K562 (cell line): ENCODE measurements around the gene SAMD9. TPM values are rescaled to one million over a fixed set of nuclear protein-coding genes. Genes with fewer than 3 reads are reported as not detected.

Source experiments
- ATAC-seq: fragments of 200-7000 bp; cut with Tn5 transposase; 3 replicates; pipeline ENCODE4 v1.9.1; 2020; ENCODE audit warnings: moderate library complexity
- BruUV-seq: library from RNA; stranded (reverse); fragments of 400-500 nt; replicated peaks from 2 replicates; lab custom pipeline; 2021; lab: Mats Ljungman, UMichigan
- CTCF ChIA-PET: fragments of 300-600 bp; formaldehyde crosslinking; extraction: SDS; loops from one replicate; lab custom pipeline; 2021; ENCODE audit warnings: low intra/inter-chr PET ratio; lab: Yijun Ruan, JAX
- POLR2A ChIA-PET: fragments of 300-600, 350-650 bp; sonication (Branson Sonifier 250); formaldehyde crosslinking; extraction: SDS; loops from one replicate; lab custom pipeline; 2021; ENCODE audit warnings: antibody characterized with exemption, inconsistent platforms; lab: Yijun Ruan, JAX
- DNase-seq, 4 experiments: peaks; one replicate each; pipeline versions ENCODE4 v3.0.0 to v3.0.0-alpha.2; 2011 to 2018; ENCODE audit warnings: low spot score in 3 of 4, mixed read lengths in 3 of 4; ENCODE audit errors: extremely low read depth in 1 of 4
- FAIRE-seq: peaks from 2 replicates; lab custom pipeline; 2011; peaks lifted over from hg19 to GRCh38; lab: Jason Lieb, UNC
- H2AFZ ChIP-seq: 2 replicates; pipeline ENCODE4 v1.6.0; 2011; ENCODE audit warnings: low read depth, low read length, control low read depth, inconsistent platforms
- H3K27ac ChIP-seq: fragments of 200-600 bp; 3 replicates; pipeline ENCODE4 v1.8.0; 2011; ENCODE audit warnings: low read depth, mild to moderate bottlenecking, control low read depth, inconsistent platforms, low read length, moderate library complexity, mixed read lengths; ENCODE audit errors: extremely low read depth
- H3K27me3 ChIP-seq, 2 experiments: fragments of 300-600 bp in 1 of 2; 2 replicates in 1 of 2; 3 replicates in 1 of 2; pipeline versions ENCODE4 v1.6.0 to v1.8.0; 2011; ENCODE audit warnings: inconsistent platforms in 2 of 2, low read length in 2 of 2, mild to moderate bottlenecking in 1 of 2, mixed read lengths in 1 of 2, moderate library complexity in 1 of 2; ENCODE audit not compliant: control insufficient read depth in 2 of 2, insufficient read depth in 2 of 2
- H3K36me3 ChIP-seq: fragments of 300-600 bp; 3 replicates; pipeline ENCODE4 v1.8.0; 2011; ENCODE audit warnings: mild to moderate bottlenecking, low read length, inconsistent platforms; ENCODE audit not compliant: control insufficient read depth, insufficient read depth
- H3K4me1 ChIP-seq, 2 experiments: fragments of 200-600 bp in 1 of 2; replicated peaks in 1 of 2; 2 replicates in 1 of 2; 3 replicates in 1 of 2; pipeline versions ENCODE4 v1.5.1 to v1.8.0; 2011; ENCODE audit warnings: inconsistent platforms in 2 of 2, low read length in 2 of 2, mild to moderate bottlenecking in 1 of 2, mixed read lengths in 1 of 2, moderate library complexity in 1 of 2; ENCODE audit not compliant: control insufficient read depth in 2 of 2, insufficient read depth in 2 of 2
- H3K4me2 ChIP-seq: 2 replicates; pipeline ENCODE4 v1.6.1; 2011; ENCODE audit warnings: low read length, control low read depth, inconsistent platforms, mixed read lengths; ENCODE audit not compliant: insufficient read depth
- H3K4me3 ChIP-seq: fragments of 200-600 bp; sonication (generic), shearing (Covaris generic); 2 replicates; pipeline ENCODE4 v1.5.1; 2016; ENCODE audit warnings: control low read depth, inconsistent platforms
- H3K79me2 ChIP-seq: fragments of 200-600 bp; 3 replicates; pipeline ENCODE4 v1.8.0; 2011; ENCODE audit warnings: low read length, inconsistent platforms; ENCODE audit not compliant: control insufficient read depth, insufficient read depth
- H3K9ac ChIP-seq, 2 experiments: 2 replicates each; pipeline versions ENCODE4 v1.6.0 to v1.6.1; 2011; ENCODE audit warnings: low read depth in 2 of 2, low read length in 2 of 2, control low read depth in 1 of 2, inconsistent platforms in 1 of 2, mild to moderate bottlenecking in 1 of 2, mixed read lengths in 1 of 2; ENCODE audit not compliant: insufficient read depth in 1 of 2
- H3K9me1 ChIP-seq: one replicate; pipeline ENCODE4 v1.6.0; 2011; ENCODE audit warnings: inconsistent platforms, mild to moderate bottlenecking, low read length, moderate library complexity; ENCODE audit not compliant: control insufficient read depth, insufficient read depth
- H3K9me3 ChIP-seq: replicated peaks from 2 replicates; pipeline ENCODE4 v1.5.1; 2011; ENCODE audit warnings: low read depth, low read length, inconsistent platforms; ENCODE audit not compliant: control insufficient read depth, insufficient read depth
- H4K20me1 ChIP-seq: replicated peaks from 2 replicates; pipeline ENCODE4 v1.6.1; 2011; ENCODE audit warnings: low read length, inconsistent platforms, mixed read lengths; ENCODE audit not compliant: control insufficient read depth, insufficient read depth
- BACH1 ChIP-seq: fragments of 200-800 bp; sonication (Bioruptor generic); IDR thresholded peaks from 2 replicates; pipeline ENCODE4 v1.6.1; 2016; ENCODE audit warnings: missing genetic modification characterization, missing compliant biosample characterization
- CBX2 ChIP-seq: fragments of 200-600 bp; sonication (generic); IDR thresholded peaks from one replicate; pipeline ENCODE4 v1.6.1; 2012; ENCODE audit warnings: mild to moderate bottlenecking, low read length, inconsistent platforms; ENCODE audit not compliant: insufficient read depth, poor library complexity, severe bottlenecking
- CSDE1 ChIP-seq, 2 experiments: fragments of 450-650 bp; IDR thresholded peaks; 2 replicates each; pipeline ENCODE4 v1.6.1; 2016; ENCODE audit warnings: mild to moderate bottlenecking in 1 of 2
- CTCFL ChIP-seq: IDR thresholded peaks from 2 replicates; pipeline ENCODE4 v1.6.1; 2011; ENCODE audit warnings: borderline replicate concordance, low read depth, mild to moderate bottlenecking, moderate library complexity, low read length; ENCODE audit not compliant: insufficient read depth, poor library complexity, severe bottlenecking
- GTF2A2 ChIP-seq: IDR thresholded peaks from 2 replicates; pipeline ENCODE4 v1.6.1; 2016; ENCODE audit warnings: mild to moderate bottlenecking, missing genetic modification characterization, missing compliant biosample characterization
- HDAC1 ChIP-seq, 2 experiments: fragments of 450-650 bp; IDR thresholded peaks; 2 replicates each; pipeline ENCODE4 v1.6.1; 2016 to 2017; ENCODE audit warnings: inconsistent platforms in 1 of 2, mild to moderate bottlenecking in 1 of 2, moderate library complexity in 1 of 2
- POLR2AphosphoS2 ChIP-seq: IDR thresholded peaks from 2 replicates; pipeline ENCODE4 v1.6.1; 2012; ENCODE audit warnings: low read length, improper control_type of control experiment
- STAT5A ChIP-seq: IDR thresholded peaks from 2 replicates; pipeline ENCODE4 v1.6.1; 2012; ENCODE audit warnings: low read length, inconsistent platforms, borderline replicate concordance
- THAP12 ChIP-seq: fragments of 250-450 bp; sonication (Bioruptor Pico); IDR thresholded peaks from 2 replicates; pipeline ENCODE4 v1.9.0; 2021; ENCODE audit warnings: mild to moderate bottlenecking, inconsistent platforms
- USF2 ChIP-seq: sonication (generic); formaldehyde crosslinking; IDR thresholded peaks from 2 replicates; pipeline ENCODE4 v1.5.0; 2020; ENCODE audit warnings: missing genetic modification reagents
- ZC3H11A ChIP-seq: IDR thresholded peaks from 2 replicates; pipeline ENCODE4 v1.6.1; 2012; ENCODE audit warnings: low read depth, low read length, improper control_type of control experiment
- ZNF143 ChIP-seq: sonication (generic); formaldehyde crosslinking; IDR thresholded peaks from 2 replicates; pipeline ENCODE4 v1.9.0; 2022; ENCODE audit warnings: mild to moderate bottlenecking, missing genetic modification reagents
- ZNF174 ChIP-seq: fragments of 250-450 bp; sonication (Bioruptor Pico); IDR thresholded peaks from 2 replicates; pipeline ENCODE4 v1.4.0; 2020; ENCODE audit warnings: mild to moderate bottlenecking
- WGBS: fragments of 100-300 bp; shearing (Covaris generic); methylation state at CpG from one replicate; pipeline ENCODE4 v1.1.6; 2016; ENCODE audit warnings: low coverage, mixed read lengths; ENCODE audit not compliant: insufficient coverage; ENCODE audit errors: missing lambda C conversion rate; 5-methylcytosine and 5-hydroxymethylcytosine counted together
- in situ Hi-C: fragments of 300-500 bp; cut with MboI; formaldehyde crosslinking; loops from 4 replicates; pipeline ENCODE4 v1.15.0; 2018; ENCODE audit warnings: inconsistent platforms, mixed read lengths
- intact Hi-C: fragments of 100-400 bp; cut with micrococcal nuclease; formaldehyde crosslinking; loops from 2 replicates; pipeline ENCODE4 v1.14.2; 2022
- polyA plus RNA-seq, 8 experiments: library from polyadenylated mRNA; depleted of rRNA in 4 of 8; stranded (reverse) in 5 of 8; unstranded in 3 of 8; fragments of >200 nt; fragmentation: Nextera tagmentation in 2 of 8; fragmentation: Illumina TruSeq in 1 of 8; extraction: Ambion mirVana in 2 of 8; extraction: Trizol in 1 of 8; gene quantifications; 2 replicates each; pipeline versions ENCODE4 v1.2.1 to v1.2.3, GENCODE V29; 2011 to 2014; ENCODE audit warnings: inconsistent platforms in 1 of 8, missing spikeins in 1 of 8
- total RNA-seq, 7 experiments: library from RNA; depleted of rRNA in 6 of 7; stranded (reverse); fragments of >200 nt in 6 of 7; fragmentation: Illumina TruSeq in 2 of 7; extraction: Trizol in 2 of 7; gene quantifications; 2 replicates each; pipeline versions ENCODE4 v1.2.1 to v1.2.3, GENCODE V29; 2011 to 2021; ENCODE audit warnings: low replicate concordance in 1 of 7
- TF ChIP-seq, protein P1 (sequence below): fragments of 450-650 bp; formaldehyde crosslinking; IDR thresholded peaks from 2 replicates; pipeline ENCODE4 v1.4.0; 2020; ENCODE audit warnings: mild to moderate bottlenecking
- TF ChIP-seq, protein P2 (sequence below): fragments of 250-450 bp; sonication (Bioruptor Pico); IDR thresholded peaks from 2 replicates; pipeline ENCODE4 v1.5.1; 2021; ENCODE audit warnings: mild to moderate bottlenecking

Gene SAMD9
- total and polyA plus RNA-seq, 9 of the 15 experiments (the other 6 are each of a cell fraction or from before 2014, with no cell fraction given), result 1.0 to 4.0 (median 1.9) TPM

DNA sequence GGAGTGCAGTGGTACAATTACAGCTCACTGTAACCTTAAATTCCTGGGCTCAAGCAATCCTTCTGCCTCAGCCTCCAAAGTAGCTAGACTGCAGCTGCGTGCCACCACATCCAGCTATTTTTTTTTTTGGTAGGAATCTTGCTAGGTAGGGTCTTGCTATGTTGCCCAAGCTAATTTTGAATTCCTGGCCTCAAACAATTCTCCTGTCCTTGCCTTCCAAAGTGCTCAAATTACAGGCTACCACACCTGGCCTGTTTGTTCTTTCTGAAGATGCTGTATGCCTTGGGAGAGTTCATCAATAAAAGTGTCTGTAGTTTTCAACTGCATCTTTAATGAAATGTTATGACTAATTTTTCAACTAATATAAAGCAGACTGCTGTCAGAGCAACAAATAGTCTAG, 452 bp downstream of the SAMD9 start:
- peak overlapping the region; percentile 53 for H3K4me2 ChIP-seq
- POLR2A ChIA-PET, result interaction anchor here (0.7 to 1.5 kb wide), 3 partner anchors 14 to 481 kb away, joined by 3 to 4 read pairs (median 3); no protein-coding TSS in a partner anchor
- WGBS, result 8% methylated on average over 1 of the region's 1 CpG
- peak overlapping the region; percentile 3; the same call in 1 of the 3 replicates for H3K27ac ChIP-seq
- CTCF ChIA-PET, result no interaction called here
- no peaks in the 10 kb centered on the region for H3K79me2 ChIP-seq
- H3K9me1 ChIP-seq, result no peaks in the 10 kb centered on the region
- peak overlapping the region; percentile 86 for H2AFZ ChIP-seq
- H3K27me3 ChIP-seq, result no peaks in the 10 kb centered on the region
- no peaks in the 10 kb centered on the region for H3K36me3 ChIP-seq
- intact Hi-C loops (no loop called here), in situ Hi-C loops (no loop called here)
- no peaks in the 10 kb centered on the region for H4K20me1 ChIP-seq
- FAIRE-seq (no peak), DNase-seq (no peak), ATAC-seq (peak; percentile 22)
- peak overlapping the region in 1 of 2 experiments; percentile 18; a peak in 1 of 4 replicates for H3K9ac ChIP-seq
- no peak for TF ChIP-seq GTF2A2 (tag)
- no peak for TF ChIP-seq CBX2
- TF ChIP-seq BACH1 (tag), result no peak
- no peak for TF ChIP-seq STAT5A
- no peak for TF ChIP-seq HDAC1 (IDR thresholded peaks at IDR 0.05)
- TF ChIP-seq ZNF143 (CRISPR knock-in tag), result no peak
- no peak for TF ChIP-seq ZNF174 (CRISPR knock-in tag)
- TF ChIP-seq ZC3H11A, result no peak
- TF ChIP-seq, protein P1, sequence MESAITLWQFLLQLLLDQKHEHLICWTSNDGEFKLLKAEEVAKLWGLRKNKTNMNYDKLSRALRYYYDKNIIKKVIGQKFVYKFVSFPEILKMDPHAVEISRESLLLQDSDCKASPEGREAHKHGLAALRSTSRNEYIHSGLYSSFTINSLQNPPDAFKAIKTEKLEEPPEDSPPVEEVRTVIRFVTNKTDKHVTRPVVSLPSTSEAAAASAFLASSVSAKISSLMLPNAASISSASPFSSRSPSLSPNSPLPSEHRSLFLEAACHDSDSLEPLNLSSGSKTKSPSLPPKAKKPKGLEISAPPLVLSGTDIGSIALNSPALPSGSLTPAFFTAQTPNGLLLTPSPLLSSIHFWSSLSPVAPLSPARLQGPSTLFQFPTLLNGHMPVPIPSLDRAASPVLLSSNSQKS, result no peak
- no peak for TF ChIP-seq CTCFL
- TF ChIP-seq, protein P2, sequence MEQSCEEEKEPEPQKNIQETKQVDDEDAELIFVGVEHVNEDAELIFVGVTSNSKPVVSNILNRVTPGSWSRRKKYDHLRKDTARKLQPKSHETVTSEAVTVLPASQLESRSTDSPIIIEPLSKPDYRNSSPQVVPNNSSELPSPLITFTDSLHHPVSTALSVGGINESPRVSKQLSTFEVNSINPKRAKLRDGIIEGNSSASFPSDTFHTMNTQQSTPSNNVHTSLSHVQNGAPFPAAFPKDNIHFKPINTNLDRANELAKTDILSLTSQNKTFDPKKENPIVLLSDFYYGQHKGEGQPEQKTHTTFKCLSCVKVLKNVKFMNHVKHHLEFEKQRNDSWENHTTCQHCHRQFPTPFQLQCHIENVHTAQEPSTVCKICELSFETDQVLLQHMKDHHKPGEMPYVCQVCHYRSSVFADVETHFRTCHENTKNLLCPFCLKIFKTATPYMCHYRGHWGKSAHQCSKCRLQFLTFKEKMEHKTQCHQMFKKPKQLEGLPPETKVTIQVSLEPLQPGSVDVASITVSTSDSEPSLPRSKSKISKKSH (CRISPR knock-in tag), result no peak
- no peak for TF ChIP-seq POLR2AphosphoS2
- TF ChIP-seq CSDE1 (IDR thresholded peaks at IDR 0.05), result no peak
- TF ChIP-seq USF2, result no peak
- no peak for TF ChIP-seq THAP12 (CRISPR knock-in tag)
- BruUV-seq, result TSS peak; percentile 69
- peak overlapping the region; percentile 26 for H3K4me3 ChIP-seq
- no peaks in the 10 kb centered on the region for H3K9me3 ChIP-seq
- no peaks in the 10 kb centered on the region; a peak in 2 of 5 replicates for H3K4me1 ChIP-seq
